Keratinocyte (primary cell): ENCODE data around the gene ASNSD1. TPM values are rescaled to one million over a fixed set of nuclear protein-coding genes. Genes with fewer than 3 reads are reported as not detected.

Experiments used
- DNase-seq: peaks from one replicate; pipeline ENCODE4 v3.0.0-alpha.2; 2011; ENCODE audit warnings: low read depth, missing footprints, low spot score
- FAIRE-seq: peaks from 2 replicates; lab custom pipeline; 2011; peaks lifted over from hg19 to GRCh38; lab: Jason Lieb, UNC
- H2AFZ ChIP-seq: 2 replicates; pipeline ENCODE4 v1.6.0; 2012; ENCODE audit warnings: low read length, control low read depth, inconsistent platforms; ENCODE audit not compliant: control insufficient read depth
- H3K27ac ChIP-seq: 2 replicates; pipeline ENCODE4 v1.5.1; 2011; ENCODE audit warnings: low read length; ENCODE audit not compliant: control insufficient read depth, insufficient read depth
- H3K27me3 ChIP-seq: 3 replicates; pipeline ENCODE4 v1.6.0; 2011; ENCODE audit warnings: low read length; ENCODE audit not compliant: control insufficient read depth, insufficient read depth; ENCODE audit errors: extremely low read depth
- H3K36me3 ChIP-seq, 2 experiments: 2 replicates in 1 of 2; 3 replicates in 1 of 2; pipeline ENCODE4 v1.5.1; 2011; ENCODE audit warnings: low read length in 2 of 2, mild to moderate bottlenecking in 1 of 2; ENCODE audit not compliant: control insufficient read depth in 2 of 2, insufficient read depth in 2 of 2; ENCODE audit errors: extremely low read depth in 1 of 2
- H3K4me1 ChIP-seq: 3 replicates; pipeline ENCODE4 v1.5.1; 2011; ENCODE audit warnings: low read length; ENCODE audit not compliant: control insufficient read depth, insufficient read depth; ENCODE audit errors: extremely low read depth
- H3K4me2 ChIP-seq: 3 replicates; pipeline ENCODE4 v1.6.0; 2011; ENCODE audit warnings: low read depth, low read length; ENCODE audit not compliant: control insufficient read depth, insufficient read depth; ENCODE audit errors: extremely low read depth
- H3K4me3 ChIP-seq, 3 experiments: fragments of 200-600 bp in 1 of 3; sonication (generic) in 1 of 3; 2 replicates in 2 of 3; 3 replicates in 1 of 3; pipeline ENCODE4 v1.5.1; 2011 to 2016; ENCODE audit warnings: low read length in 3 of 3, mild to moderate bottlenecking in 3 of 3, control low read depth in 2 of 3, inconsistent platforms in 1 of 3, low read depth in 1 of 3, mixed read lengths in 1 of 3, mixed run types in 1 of 3, moderate library complexity in 1 of 3; ENCODE audit not compliant: control insufficient read depth in 2 of 3, insufficient read depth in 2 of 3; ENCODE audit errors: extremely low read depth in 1 of 3
- H3K79me2 ChIP-seq: 2 replicates; pipeline ENCODE4 v1.6.0; 2012; ENCODE audit warnings: low read length; ENCODE audit not compliant: control insufficient read depth, insufficient read depth
- H3K9ac ChIP-seq: 3 replicates; pipeline ENCODE4 v1.6.0; 2011; ENCODE audit warnings: low read length; ENCODE audit not compliant: control insufficient read depth, insufficient read depth; ENCODE audit errors: extremely low read depth
- H3K9me1 ChIP-seq: 3 replicates; pipeline ENCODE4 v1.6.0; 2011; ENCODE audit warnings: low read length; ENCODE audit not compliant: control insufficient read depth, insufficient read depth; ENCODE audit errors: extremely low read depth
- H3K9me3 ChIP-seq: 2 replicates; pipeline ENCODE4 v1.5.1; 2012; ENCODE audit warnings: low read depth, low read length; ENCODE audit not compliant: control insufficient read depth
- H4K20me1 ChIP-seq: 3 replicates; pipeline ENCODE4 v1.6.0; 2011; ENCODE audit warnings: low read length; ENCODE audit not compliant: control insufficient read depth, insufficient read depth; ENCODE audit errors: extremely low read depth
- CTCF ChIP-seq, 3 experiments: IDR thresholded peaks in 1 of 3; conservative IDR thresholded peaks in 1 of 3; optimal IDR thresholded peaks in 1 of 3; 2 replicates in 2 of 3; 3 replicates in 1 of 3; pipeline versions ENCODE3 to v1.5.1; 2011; ENCODE audit warnings: low read length in 3 of 3, mild to moderate bottlenecking in 3 of 3, moderate library complexity in 2 of 3, control low read depth in 1 of 3, inconsistent platforms in 1 of 3; ENCODE audit not compliant: insufficient read depth in 2 of 3; ENCODE audit errors: extremely low read depth in 1 of 3
- EZH2 ChIP-seq: IDR thresholded peaks from one replicate; pipeline ENCODE4 v1.6.1; 2012; ENCODE audit warnings: inconsistent platforms, mild to moderate bottlenecking, low read length, moderate library complexity
- dilution Hi-C: fragments of 300-500 bp; cut with MboI; formaldehyde crosslinking; loops from one replicate; pipeline ENCODE4 v1.7.0; 2020; ENCODE audit warnings: low sequenced_read_pairs; ENCODE audit not compliant: extremely low pct_ligation_motif_present
- polyA plus RNA-seq, 5 experiments: library from polyadenylated mRNA; depleted of rRNA in 3 of 5; stranded (reverse) in 3 of 5; stranded (forward) in 1 of 5; unstranded in 1 of 5; fragments of >200 nt; gene quantifications; 1 replicate in 1 of 5; 2 replicates in 3 of 5; 3 replicates in 1 of 5; pipeline versions ENCODE4 v1.2.1 to v1.2.3, GENCODE V29; 2011 to 2012; ENCODE audit warnings: missing spikeins in 2 of 5, low read depth in 1 of 5, low replicate concordance in 1 of 5

Gene ASNSD1
- polyA plus RNA-seq, 1 donor (not counting 4 experiments of a cell fraction or from before 2014, with no cell fraction given) = 40.0 TPM

- Histone ChIP-seq H3K9ac (no peak overlapping the region), H3K4me3 (no peak overlapping the region), H2AFZ (no peak overlapping the region), H3K27me3 (no peaks in the 10 kb centered on the region), H3K9me1 (no peaks in the 10 kb centered on the region), H3K36me3 (no peaks in the 10 kb centered on the region), H3K9me3 (no peaks in the 10 kb centered on the region), H3K27ac (no peak overlapping the region), H3K79me2 (no peaks in the 10 kb centered on the region), H3K4me2 (no peak overlapping the region), H4K20me1 (no peaks in the 10 kb centered on the region), H3K4me1 (no peaks in the 10 kb centered on the region)
- dilution Hi-C loops = loop anchor here (25.0 kb wide), 1 partner anchor 163 kb away; no protein-coding TSS in a partner anchor
- FAIRE-seq = no peak
- DNase-seq = no peak
- TF ChIP-seq EZH2 (no peak), CTCF (optimal IDR thresholded peaks at IDR 0.05 in 1 of 3, IDR thresholded peaks at IDR 0.05 in 1 of 3, conservative IDR thresholded peaks at IDR 0.05 in 1 of 3; ENCODE audit: extremely low read depth in 1 of 3, insufficient read depth in 2 of 3, low read length in 3 of 3) (no peak)
Measured at GRCh38 chr2:189625636-189626035, 35.6 kb upstream of the ASNSD1 start.

- dilution Hi-C loops = loop anchor here (25.0 kb wide), 1 partner anchor 165 kb away; no protein-coding TSS in a partner anchor
- no peak for FAIRE-seq
Measured at GRCh38 chr2:189627789-189628188, 33.5 kb upstream of the ASNSD1 start.

More at GRCh38 chr2:189627789-189628188, 33.5 kb upstream of the ASNSD1 start:
- no peak overlapping the region for H2AFZ ChIP-seq
- no peaks in the 10 kb centered on the region for H4K20me1 ChIP-seq
- no peak overlapping the region for H3K9ac ChIP-seq
- no peaks in the 10 kb centered on the region for H3K9me3 ChIP-seq
- H3K4me1 ChIP-seq = no peaks in the 10 kb centered on the region
- H3K27ac ChIP-seq = no peak overlapping the region
- no peak for DNase-seq
- no peaks in the 10 kb centered on the region for H3K9me1 ChIP-seq
- no peak overlapping the region for H3K4me3 ChIP-seq
- TF ChIP-seq CTCF (optimal IDR thresholded peaks at IDR 0.05 in 1 of 3, IDR thresholded peaks at IDR 0.05 in 1 of 3, conservative IDR thresholded peaks at IDR 0.05 in 1 of 3; ENCODE audit: extremely low read depth in 1 of 3, insufficient read depth in 2 of 3, low read length in 3 of 3) = no peak
- TF ChIP-seq EZH2 = no peak
- H3K36me3 ChIP-seq = no peaks in the 10 kb centered on the region
- no peaks in the 10 kb centered on the region for H3K27me3 ChIP-seq
- H3K79me2 ChIP-seq = no peaks in the 10 kb centered on the region
- H3K4me2 ChIP-seq = no peak overlapping the region
